Tibial nerve (tissue), 4 donors: Measurements from ENCODE around the gene ABCC4. TPM values are rescaled to one million over a fixed set of nuclear protein-coding genes. Genes with fewer than 3 reads are reported as not detected.

ENCODE experiments used
- DNase-seq, 2 donors: peaks; one replicate each; pipeline ENCODE4 v3.0.0-alpha.2; 2019; ENCODE audit warnings: low spot score in 2 of 2
- H3K27ac ChIP-seq, 4 donors: fragments of 200-600 bp; sonication (generic) in 3 of 4; one replicate each; pipeline ENCODE4 v1.5.1; 2017 to 2019; ENCODE audit warnings: mild to moderate bottlenecking in 1 of 4
- H3K27me3 ChIP-seq, 2 donors: fragments of 200-600 bp; sonication (generic) in 1 of 2; one replicate each; pipeline versions ENCODE4 v1.5.1 to v1.6.0; 2017 to 2019
- H3K36me3 ChIP-seq, 3 donors: fragments of 200-600 bp; sonication (generic); one replicate each; pipeline ENCODE4 v1.5.1; 2018 to 2019
- H3K4me1 ChIP-seq, 4 donors: fragments of 200-600 bp; sonication (generic) in 3 of 4; one replicate each; pipeline ENCODE4 v1.5.1; 2017 to 2019
- H3K4me3 ChIP-seq, 4 donors: fragments of 200-600 bp; sonication (generic) in 3 of 4; one replicate each; pipeline ENCODE4 v1.5.1; 2017 to 2019; ENCODE audit warnings: mild to moderate bottlenecking in 1 of 4, moderate library complexity in 1 of 4
- H3K9me3 ChIP-seq, 4 donors: fragments of 200-600 bp; sonication (generic) in 3 of 4; one replicate each; pipeline ENCODE4 v1.5.1; 2017 to 2019
- EP300 ChIP-seq, 2 donors: sonication (generic); formaldehyde crosslinking; IDR thresholded peaks; one replicate each; pipeline ENCODE4 v1.6.1; 2017; ENCODE audit warnings: antibody characterized with exemption in 2 of 2, mild to moderate bottlenecking in 1 of 2
- POLR2A ChIP-seq, 2 donors: fragments of 450-650 bp; IDR thresholded peaks; one replicate each; pipeline ENCODE4 v1.6.1; 2017; ENCODE audit warnings: antibody characterized with exemption in 2 of 2, mild to moderate bottlenecking in 2 of 2, moderate library complexity in 2 of 2
- WGBS, 2 donors: methylation state at CpG; one replicate each; pipeline ENCODE4 v1.1.5; 2018; 5-methylcytosine and 5-hydroxymethylcytosine counted together
- total RNA-seq, 4 donors: library from RNA; depleted of rRNA; stranded (reverse); fragments of >200 nt; gene quantifications; one replicate each; pipeline ENCODE4 v1.1.0, GENCODE V29; 2016
- TF ChIP-seq, protein P1 (sequence below), 5 experiments: fragments of 200-600 bp in 3 of 5; fragments of 450-650 bp in 2 of 5; sonication (generic) in 3 of 5; IDR thresholded peaks; one replicate each; pipeline ENCODE4 v1.5.1; 2016 to 2019; ENCODE audit warnings: antibody characterized with exemption in 5 of 5, mild to moderate bottlenecking in 3 of 5, moderate library complexity in 2 of 5

Gene ABCC4
- total RNA-seq, 4 donors from 2014 or later, result 5.7 to 20.1 (median 9.3) TPM

DNA sequence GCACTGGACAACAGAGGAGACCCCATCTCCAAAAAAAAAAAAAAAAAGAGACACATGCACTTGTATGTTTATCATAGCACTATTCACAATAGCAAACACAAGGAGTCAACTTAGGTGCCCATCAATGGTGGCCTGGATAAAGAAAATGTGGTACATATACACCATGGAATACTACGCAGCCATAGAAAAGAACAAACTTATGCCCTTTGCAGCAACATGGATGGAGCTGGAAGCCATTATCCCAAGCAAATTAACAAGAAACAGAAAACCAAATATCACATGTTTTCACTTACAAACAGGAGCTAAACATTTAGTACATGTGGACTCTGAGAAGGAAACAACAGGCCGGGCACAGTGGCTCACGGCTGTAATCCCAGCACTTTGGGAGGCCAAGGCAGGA is 155.7 kb downstream of the ABCC4 start:
- WGBS, 2 donors, result 80 to 91% methylated on average over 3 of the region's 3 CpGs
- H3K27me3 ChIP-seq, result no peaks in the 10 kb centered on the region
- no peak overlapping the region for H3K4me3 ChIP-seq
- H3K27ac ChIP-seq, result no peak overlapping the region
- no peak for DNase-seq
- TF ChIP-seq EP300 (IDR thresholded peaks at IDR 0.05) (no peak), POLR2A (IDR thresholded peaks at IDR 0.05) (no peak)
- TF ChIP-seq, protein P1, sequence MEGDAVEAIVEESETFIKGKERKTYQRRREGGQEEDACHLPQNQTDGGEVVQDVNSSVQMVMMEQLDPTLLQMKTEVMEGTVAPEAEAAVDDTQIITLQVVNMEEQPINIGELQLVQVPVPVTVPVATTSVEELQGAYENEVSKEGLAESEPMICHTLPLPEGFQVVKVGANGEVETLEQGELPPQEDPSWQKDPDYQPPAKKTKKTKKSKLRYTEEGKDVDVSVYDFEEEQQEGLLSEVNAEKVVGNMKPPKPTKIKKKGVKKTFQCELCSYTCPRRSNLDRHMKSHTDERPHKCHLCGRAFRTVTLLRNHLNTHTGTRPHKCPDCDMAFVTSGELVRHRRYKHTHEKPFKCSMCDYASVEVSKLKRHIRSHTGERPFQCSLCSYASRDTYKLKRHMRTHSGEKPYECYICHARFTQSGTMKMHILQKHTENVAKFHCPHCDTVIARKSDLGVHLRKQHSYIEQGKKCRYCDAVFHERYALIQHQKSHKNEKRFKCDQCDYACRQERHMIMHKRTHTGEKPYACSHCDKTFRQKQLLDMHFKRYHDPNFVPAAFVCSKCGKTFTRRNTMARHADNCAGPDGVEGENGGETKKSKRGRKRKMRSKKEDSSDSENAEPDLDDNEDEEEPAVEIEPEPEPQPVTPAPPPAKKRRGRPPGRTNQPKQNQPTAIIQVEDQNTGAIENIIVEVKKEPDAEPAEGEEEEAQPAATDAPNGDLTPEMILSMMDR (IDR thresholded peaks at IDR 0.05), result no peak
- H3K9me3 ChIP-seq, result no peaks in the 10 kb centered on the region
- H3K36me3 ChIP-seq, result no peaks in the 10 kb centered on the region
- no peaks in the 10 kb centered on the region for H3K4me1 ChIP-seq

DNA sequence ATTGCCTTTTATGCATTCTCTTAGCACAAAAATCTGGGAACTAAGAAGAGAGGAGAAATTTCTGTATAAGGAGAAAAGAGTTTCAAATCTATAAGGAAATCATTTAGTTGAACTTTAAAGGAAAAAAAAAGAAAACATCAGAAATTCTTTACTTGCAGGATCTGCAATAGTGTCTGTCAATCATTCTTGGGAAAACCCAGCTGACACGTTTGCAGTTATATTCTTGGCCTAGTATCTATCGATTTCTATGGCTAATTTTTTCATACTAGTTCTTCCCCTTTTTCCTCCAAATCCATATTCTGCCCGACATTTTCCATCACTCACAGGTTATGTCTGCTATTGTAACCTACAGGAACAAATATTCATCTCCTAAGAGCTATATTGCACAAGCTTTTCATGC is 160.7 kb downstream of the ABCC4 start:
- no peaks in the 10 kb centered on the region for H3K4me1 ChIP-seq
- no peak overlapping the region for H3K27ac ChIP-seq
- 90 to 95% methylated on average over 3 of the region's 3 CpGs for WGBS, 2 donors
- H3K4me3 ChIP-seq, result no peak overlapping the region
- no peak for DNase-seq
- no peaks in the 10 kb centered on the region for H3K36me3 ChIP-seq
- H3K27me3 ChIP-seq, result no peaks in the 10 kb centered on the region
- TF ChIP-seq EP300 (IDR thresholded peaks at IDR 0.05) (no peak), POLR2A (IDR thresholded peaks at IDR 0.05) (no peak)
- TF ChIP-seq, protein P1 (IDR thresholded peaks at IDR 0.05), result no peak
- H3K9me3 ChIP-seq, result no peaks in the 10 kb centered on the region

DNA sequence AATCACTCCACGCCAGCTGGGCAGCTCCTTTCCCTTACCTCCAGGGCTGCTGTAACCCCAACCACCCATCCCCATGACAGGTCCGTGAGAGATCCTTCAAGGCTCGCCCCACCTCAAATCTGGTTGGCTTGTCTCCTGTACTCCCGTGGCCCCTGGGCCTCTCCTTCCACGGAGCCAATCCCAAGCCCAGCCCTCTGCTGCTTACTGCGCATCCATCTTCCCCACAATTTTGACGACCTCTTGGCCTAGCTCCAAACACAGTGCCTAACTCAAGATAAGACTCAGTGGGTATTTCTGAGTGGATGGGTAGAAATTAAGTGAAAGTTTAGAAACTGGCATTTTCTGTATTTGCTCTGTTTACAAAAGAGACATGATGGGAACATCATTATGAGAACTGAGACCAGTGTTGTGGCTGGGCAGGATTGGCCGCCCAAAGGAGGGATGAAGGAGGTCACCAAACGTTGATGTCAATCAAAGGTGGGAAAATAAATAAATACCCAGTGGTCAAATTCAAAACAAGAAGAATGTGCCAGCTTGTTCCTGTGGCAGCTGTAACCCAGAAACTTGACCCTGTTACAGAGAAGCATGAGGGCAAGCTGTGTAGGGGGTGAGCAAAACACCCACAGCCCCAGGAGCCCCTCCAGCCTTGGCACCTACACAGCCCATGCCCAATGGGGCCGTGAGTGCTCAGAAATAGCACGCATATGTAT is 162.2 kb downstream of the ABCC4 start:
- no peak for DNase-seq
- no peaks in the 10 kb centered on the region for H3K9me3 ChIP-seq
- no peak for TF ChIP-seq EP300 (IDR thresholded peaks at IDR 0.05)
- TF ChIP-seq, protein P1 (IDR thresholded peaks at IDR 0.05), result no peak
- TF ChIP-seq POLR2A (IDR thresholded peaks at IDR 0.05), result no peak
- no peaks in the 10 kb centered on the region for H3K27me3 ChIP-seq
- no peak overlapping the region for H3K4me3 ChIP-seq
- 93 to 95% methylated on average over 11 of the region's 11 CpGs for WGBS, 2 donors
- H3K4me1 ChIP-seq, result no peaks in the 10 kb centered on the region
- no peaks in the 10 kb centered on the region for H3K36me3 ChIP-seq
- H3K27ac ChIP-seq, result no peak overlapping the region

DNA sequence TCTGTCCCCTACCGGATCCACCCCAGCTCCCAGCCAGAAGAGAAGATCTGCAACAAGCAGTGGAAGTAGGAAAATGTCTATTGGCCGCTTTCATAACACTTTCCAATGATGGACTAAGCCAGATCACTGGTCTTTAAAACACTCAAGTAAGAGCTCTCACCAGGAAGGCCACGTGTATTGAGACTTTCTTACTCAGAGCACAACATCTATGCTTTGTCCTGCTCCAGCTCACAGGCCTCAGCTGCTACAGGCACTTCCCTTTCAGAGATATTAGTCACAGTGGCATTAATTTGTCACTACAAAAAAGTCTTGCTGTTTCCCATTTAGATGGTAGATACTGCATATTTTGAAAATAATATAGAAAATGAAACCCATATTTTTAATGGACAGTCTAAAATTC is 164.2 kb downstream of the ABCC4 start:
- no peak for DNase-seq
- Histone ChIP-seq H3K4me1 (no peaks in the 10 kb centered on the region), H3K27me3 (no peaks in the 10 kb centered on the region), H3K4me3 (no peak overlapping the region), H3K27ac (no peak overlapping the region), H3K36me3 (no peaks in the 10 kb centered on the region), H3K9me3 (no peaks in the 10 kb centered on the region)
- TF ChIP-seq EP300 (IDR thresholded peaks at IDR 0.05), result no peak
- no peak for TF ChIP-seq POLR2A (IDR thresholded peaks at IDR 0.05)
- TF ChIP-seq, protein P1 (IDR thresholded peaks at IDR 0.05), result no peak
- 72 to 75% methylated on average over 3 of the region's 3 CpGs for WGBS, 2 donors

DNA sequence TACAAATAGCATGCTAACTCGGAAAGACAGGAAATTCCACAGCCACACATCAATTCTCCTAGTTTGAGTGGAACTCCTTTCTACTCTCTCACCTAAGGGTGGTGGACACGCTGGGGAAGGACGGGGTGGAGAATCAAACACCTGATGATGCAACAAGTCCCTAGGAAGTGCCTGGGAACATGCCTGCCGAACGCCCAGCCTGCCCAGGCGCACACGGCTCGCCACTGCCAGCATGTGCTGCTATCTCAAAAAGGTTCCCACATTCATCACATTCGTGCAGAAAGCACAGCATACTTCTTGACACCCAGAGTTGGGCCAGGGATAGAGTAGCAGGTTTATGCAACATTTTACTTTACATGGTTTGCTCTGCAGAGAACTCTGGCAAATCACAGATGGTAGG is 164.6 kb downstream of the ABCC4 start:
- Histone ChIP-seq H3K9me3 (no peaks in the 10 kb centered on the region), H3K36me3 (no peaks in the 10 kb centered on the region), H3K27ac (no peak overlapping the region), H3K4me3 (no peak overlapping the region), H3K27me3 (no peaks in the 10 kb centered on the region), H3K4me1 (no peaks in the 10 kb centered on the region)
- DNase-seq, result no peak
- 89% methylated on average over 9 of the region's 9 CpGs for WGBS, 2 donors
- TF ChIP-seq POLR2A (IDR thresholded peaks at IDR 0.05), result no peak
- TF ChIP-seq EP300 (IDR thresholded peaks at IDR 0.05), result no peak
- TF ChIP-seq, protein P1 (IDR thresholded peaks at IDR 0.05), result no peak
